GM19438 (cell line): ENCODE data around the gene MNT.

ENCODE experiments used
- ATAC-seq: cut with Tn5 transposase; IDR thresholded peaks from one replicate; pipeline ENCODE4 v1.9.1; 2021; ENCODE audit warnings: low read depth; ENCODE audit not compliant: unreplicated experiment

The MNT gene

GRCh38 chr17:2418572-2418971, 17.7 kb upstream of the MNT start:
- ATAC-seq, result no peak

GRCh38 chr17:2416010-2416734, 15.3 kb upstream of the MNT start:
- no peak for ATAC-seq

- no peak for ATAC-seq
Observed at GRCh38 chr17:2415081-2415480, 14.2 kb upstream of the MNT start.

DNA sequence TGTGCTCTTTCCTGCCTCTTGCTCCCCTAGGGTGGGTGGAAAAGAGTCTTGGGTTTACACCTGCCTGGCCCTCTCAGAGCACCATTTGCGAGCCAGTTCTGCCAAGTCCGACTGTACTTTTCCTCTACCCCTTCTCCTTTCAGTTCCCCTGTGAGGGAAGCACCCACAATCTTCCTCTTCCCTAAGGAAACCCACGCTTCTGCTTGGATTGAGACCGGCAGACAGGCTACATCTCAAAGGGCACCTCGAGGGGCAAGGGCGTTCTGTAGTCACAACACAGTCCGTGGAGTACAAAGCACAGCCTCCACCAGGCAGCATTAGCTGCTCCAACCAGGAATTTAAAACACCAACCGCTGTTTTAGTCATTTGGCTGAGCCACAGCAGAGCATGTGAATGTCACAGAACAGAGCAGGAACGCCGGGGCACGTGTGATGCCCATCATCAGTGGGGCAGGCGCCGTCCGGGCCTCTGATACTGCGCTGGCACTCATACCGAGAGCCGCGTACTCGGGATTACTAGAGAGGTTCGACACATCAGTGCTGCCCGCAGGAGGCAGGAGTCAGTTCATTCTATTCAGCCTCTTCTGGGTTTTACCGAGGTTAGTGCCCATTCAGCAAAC, 13.7 kb upstream of the MNT start:
- ATAC-seq, result no peak

- no peak for ATAC-seq
Observed at GRCh38 chr17:2412561-2413021, 11.7 kb upstream of the MNT start.

- no peak for ATAC-seq
Observed at GRCh38 chr17:2410951-2411350, 10.1 kb upstream of the MNT start.

DNA sequence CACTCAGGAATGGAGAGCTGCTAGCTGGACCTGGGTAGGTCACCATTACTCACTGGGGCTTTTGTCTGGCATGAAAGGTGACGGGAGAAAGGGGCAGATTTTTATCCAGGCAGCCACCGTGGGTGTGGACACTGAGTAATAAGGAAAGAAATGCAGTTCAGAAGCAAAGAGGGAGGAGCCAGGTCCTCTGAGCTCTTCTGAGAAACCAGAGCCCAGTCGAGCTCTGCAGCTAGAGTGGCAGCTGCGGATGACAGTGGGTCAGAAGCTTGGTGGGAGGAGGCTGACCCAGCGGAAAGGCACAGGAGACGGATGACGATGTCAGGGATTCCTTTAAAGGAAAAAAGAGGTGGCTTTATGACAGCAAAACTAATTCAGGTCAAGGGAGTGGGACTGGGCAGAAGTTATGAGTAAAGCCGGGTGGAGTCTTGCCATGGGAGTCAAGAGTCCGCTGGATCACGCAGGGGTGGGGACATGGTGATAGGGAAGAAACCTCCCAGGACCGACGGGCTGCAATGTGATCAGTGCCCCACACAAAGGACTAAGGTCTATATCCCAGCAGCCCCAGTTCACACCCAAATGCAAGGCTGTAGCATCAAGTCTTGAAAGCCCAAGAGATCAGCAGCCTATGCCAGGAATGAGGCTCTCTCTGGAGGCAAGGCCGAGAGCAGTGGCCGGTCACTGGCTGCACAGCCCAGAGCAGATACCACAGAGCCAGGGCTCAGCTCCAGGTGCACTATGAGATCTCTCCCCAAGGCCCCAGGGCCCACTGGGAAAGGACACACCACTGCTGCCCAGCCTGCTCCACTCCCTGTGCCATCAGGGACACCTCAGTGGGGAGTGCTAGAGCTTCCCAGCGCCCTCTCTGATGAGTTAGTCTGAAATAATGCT, 6.3 kb upstream of the MNT start:
- ATAC-seq, result no peak

DNA sequence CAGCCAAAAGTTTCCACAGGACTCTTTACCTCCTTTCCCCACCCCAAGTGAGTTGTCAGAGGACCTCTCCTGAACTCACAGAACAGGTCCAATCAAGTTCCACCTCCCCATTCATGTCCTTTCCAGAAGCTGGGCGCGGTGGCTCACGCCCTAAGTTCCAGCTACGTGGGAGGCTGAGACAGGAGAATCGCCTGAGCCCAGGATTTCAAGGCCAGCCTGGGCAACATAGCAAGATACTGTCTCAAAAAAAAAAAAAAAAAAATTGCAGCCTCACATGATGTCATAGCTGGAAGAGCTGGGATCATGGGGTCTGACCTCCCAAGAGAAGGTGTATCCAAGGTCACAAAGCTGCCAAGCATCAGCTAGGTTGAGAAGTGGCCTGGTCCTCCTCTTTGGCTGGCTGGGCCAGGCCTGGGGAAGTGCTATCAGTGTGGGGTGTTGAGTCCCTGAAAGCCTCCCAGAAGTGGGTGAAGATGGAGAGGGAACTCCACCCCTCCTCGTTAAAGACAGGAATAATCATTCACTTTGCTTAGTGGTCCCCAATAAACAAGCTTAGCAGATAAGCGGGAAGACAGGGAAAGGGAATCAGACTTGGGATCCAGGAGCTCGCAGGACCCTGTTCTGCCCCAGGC, 5.5 kb upstream of the MNT start:
- ATAC-seq, result no peak

DNA sequence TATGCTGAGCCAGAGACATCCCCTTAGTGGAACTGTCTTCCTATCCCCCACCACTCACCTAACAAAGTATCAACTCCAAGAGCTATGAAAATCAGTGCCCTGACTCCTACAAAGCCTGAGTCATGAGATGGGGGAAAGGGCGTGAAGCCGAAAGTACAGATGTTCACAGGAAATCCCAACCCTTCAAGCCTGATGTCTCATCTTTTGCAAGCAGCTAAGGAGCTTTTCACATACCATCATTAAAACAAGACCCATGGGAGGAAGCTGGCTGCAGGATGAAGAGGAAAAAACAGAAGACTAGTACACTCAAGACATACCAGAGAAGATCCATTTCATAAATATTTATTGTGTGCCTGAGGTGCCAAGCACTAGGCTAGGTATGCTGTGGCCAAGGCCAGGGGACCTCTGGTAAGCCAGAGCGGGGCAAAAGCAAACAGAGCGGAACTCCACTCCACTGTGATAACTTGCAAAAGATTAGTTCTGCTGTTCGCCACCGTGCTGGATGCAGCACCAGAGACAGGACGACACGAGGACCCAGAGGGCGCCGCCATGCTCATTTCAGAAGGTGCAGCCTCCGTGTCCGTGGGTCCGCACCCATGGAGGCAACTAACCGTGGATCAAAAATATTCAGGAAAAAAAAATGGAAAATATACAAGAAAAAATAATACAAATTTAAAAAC, 4.5 kb upstream of the MNT start:
- no peak for ATAC-seq

DNA sequence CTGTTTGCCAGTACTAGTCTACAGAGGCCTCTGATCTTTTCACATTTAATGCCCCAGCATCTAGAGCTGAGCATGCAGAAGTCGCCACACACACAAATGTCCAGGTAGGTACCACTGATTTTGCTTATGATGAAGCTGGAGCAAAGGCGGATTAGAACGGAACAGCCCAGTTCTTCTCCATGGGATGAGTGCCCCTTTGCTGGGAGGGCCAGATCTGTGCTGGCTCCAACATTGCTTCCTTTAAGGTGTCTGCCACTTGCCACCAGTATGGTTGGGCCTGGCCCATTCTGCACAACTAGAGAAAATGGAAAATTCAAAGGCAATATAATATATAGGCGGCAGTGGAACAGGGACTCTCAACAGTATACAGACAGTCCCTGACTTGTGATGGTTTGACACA, 2.2 kb upstream of the MNT start:
- no peak for ATAC-seq

- no peak for ATAC-seq
Observed at GRCh38 chr17:2402544-2402943, 1.7 kb upstream of the MNT start.

- ATAC-seq, result peak; percentile 46
Observed at GRCh38 chr17:2401426-2402221, 764 bp upstream of the MNT start.

- ATAC-seq, result no peak
Observed at GRCh38 chr17:2400474-2400866, 390 bp downstream of the MNT start.

- ATAC-seq, result peak; percentile 36
Observed at GRCh38 chr17:2399572-2400473, 1.0 kb downstream of the MNT start.

DNA sequence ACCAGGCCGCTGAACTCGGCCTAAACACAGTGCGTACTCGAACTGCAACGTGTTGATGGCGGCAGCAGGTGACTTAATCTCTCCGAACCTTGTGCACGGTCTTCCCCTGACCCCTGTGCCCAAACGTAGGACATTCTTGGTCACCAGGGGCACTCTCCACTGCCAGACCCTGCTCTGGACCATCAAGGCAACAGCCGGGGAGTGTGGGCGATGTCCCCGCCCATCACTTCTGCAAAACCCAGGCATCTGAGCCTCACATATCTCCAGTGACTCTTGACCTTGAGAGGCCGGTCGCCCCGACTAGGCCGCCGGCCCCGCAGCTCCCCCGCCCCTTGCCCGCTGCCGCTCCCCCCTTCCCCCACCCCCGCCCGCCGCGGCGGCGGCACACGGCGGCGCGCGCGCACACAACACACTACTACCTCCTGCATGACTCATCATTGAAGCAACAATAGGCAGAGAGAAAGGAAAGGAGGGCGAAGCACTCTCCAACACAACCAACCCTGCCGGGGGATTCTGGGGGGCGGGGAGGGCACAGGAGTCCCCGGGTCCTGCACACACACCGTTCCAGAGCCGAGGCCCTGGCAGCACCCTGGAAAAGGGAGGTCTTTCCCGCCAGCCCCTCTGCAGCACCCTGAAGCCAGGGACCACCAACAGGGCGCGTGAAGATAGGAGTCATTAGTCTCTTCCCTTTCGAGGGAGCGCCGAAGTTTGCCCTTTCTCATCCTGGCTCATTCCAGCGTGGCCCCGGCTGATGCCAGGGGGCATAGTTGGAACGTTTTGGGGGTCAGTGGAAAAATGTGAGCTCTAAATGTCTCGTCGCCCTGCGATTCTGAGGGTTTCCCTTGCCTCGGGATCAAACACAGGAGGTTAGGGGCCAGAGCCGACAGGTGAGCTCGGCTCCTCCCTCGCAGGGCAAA, 1.9 kb downstream of the MNT start:
- ATAC-seq, result no peak

GRCh38 chr17:2398182-2398581, 2.7 kb downstream of the MNT start:
- ATAC-seq, result no peak
